ENCODE results near the gene TRIM54.

TRIM54 gene

DNA sequence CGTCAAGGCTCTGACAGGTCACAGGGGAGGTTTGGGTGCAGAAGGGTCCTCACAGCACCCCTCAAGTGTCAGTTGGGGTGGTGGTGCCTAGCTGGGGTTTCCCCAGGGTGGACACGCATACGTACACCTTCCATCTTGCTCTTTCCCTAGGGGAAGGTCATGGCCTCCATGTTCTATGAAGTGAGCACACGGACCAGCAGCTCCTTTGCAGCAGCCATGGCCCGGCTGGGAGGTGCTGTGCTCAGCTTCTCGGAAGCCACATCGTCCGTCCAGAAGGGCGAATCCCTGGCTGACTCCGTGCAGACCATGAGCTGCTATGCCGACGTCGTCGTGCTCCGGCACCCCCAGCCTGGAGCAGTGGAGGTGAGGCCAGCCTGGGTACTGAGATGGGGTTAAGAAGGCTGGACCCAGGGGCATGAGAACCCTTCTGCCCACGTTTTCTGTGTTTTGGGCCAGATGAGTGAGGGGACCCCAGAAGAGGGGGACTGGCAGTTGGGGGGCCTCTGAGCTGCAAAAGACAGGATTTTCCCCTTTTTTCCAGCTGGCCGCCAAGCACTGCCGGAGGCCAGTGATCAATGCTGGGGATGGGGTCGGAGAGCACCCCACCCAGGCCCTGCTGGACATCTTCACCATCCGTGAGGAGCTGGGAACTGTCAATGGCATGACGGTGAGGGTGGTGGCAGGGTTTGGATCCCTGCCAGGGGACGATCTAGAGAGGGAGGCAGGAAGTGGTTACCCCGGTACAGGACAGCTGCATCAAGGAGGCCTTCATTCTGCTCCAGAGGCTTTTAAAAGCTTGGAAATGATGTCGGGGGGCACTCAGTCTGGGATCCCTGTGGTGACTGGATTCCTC is 40.2 kb upstream of the TRIM54 start:
- no peak for DNase-seq (ENCODE audit: low read depth)
- no peak overlapping the region for H3K4me3 ChIP-seq (ENCODE audit: low read length)
- TF ChIP-seq, protein P1, sequence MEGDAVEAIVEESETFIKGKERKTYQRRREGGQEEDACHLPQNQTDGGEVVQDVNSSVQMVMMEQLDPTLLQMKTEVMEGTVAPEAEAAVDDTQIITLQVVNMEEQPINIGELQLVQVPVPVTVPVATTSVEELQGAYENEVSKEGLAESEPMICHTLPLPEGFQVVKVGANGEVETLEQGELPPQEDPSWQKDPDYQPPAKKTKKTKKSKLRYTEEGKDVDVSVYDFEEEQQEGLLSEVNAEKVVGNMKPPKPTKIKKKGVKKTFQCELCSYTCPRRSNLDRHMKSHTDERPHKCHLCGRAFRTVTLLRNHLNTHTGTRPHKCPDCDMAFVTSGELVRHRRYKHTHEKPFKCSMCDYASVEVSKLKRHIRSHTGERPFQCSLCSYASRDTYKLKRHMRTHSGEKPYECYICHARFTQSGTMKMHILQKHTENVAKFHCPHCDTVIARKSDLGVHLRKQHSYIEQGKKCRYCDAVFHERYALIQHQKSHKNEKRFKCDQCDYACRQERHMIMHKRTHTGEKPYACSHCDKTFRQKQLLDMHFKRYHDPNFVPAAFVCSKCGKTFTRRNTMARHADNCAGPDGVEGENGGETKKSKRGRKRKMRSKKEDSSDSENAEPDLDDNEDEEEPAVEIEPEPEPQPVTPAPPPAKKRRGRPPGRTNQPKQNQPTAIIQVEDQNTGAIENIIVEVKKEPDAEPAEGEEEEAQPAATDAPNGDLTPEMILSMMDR (conservative IDR thresholded peaks at IDR 0.05; ENCODE audit: low read depth, low read length): no peak

DNA sequence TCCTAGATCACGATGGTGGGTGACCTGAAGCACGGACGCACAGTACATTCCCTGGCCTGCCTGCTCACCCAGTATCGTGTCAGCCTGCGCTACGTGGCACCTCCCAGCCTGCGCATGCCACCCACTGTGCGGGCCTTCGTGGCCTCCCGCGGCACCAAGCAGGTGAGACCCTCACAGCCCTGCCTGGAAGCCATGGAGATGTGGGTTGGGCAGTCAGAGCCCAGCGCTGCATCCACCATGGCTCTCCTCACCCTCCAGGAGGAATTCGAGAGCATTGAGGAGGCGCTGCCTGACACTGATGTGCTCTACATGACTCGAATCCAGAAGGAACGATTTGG is 39.6 kb upstream of the TRIM54 start:
- H3K4me3 ChIP-seq (ENCODE audit: low read length): no peak overlapping the region
- TF ChIP-seq, protein P1 (conservative IDR thresholded peaks at IDR 0.05; ENCODE audit: low read depth, low read length): no peak
- no peak for DNase-seq (ENCODE audit: low read depth)

DNA sequence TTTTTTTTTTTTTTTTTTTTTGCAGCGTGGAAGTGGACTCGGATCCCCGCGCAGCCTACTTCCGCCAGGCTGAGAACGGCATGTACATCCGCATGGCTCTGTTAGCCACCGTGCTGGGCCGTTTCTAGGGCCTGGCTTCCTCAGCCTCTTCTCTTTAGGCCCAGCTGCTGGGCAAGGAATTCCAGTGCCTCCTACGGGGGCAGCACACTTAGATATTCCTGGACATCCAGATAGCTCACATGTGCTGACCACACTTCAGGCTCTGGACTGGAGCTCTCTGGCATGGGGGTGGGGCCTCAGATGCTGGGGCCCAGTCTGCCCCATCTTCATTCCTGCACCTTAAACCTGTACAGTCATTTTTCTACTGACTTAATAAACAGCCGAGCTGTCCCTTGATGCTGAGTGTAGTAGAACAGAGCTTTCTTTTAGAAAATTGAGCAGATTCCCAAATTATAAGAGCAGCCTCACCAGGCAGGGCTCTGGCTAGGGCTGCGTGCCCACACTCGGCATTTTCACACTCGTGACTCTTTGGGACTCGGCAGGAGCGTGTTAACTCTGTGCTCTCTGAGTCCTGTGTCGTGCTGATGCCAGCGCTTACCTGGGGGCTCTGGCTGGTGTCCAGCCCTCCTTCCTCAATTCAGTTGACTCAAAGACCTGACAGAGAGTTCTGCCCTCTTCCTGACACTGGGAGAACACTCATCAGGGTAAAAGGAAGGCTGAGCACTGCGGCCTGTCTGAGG is 38.7 kb upstream of the TRIM54 start:
- H3K4me3 ChIP-seq (ENCODE audit: low read length): no peak overlapping the region
- TF ChIP-seq, protein P1 (conservative IDR thresholded peaks at IDR 0.05; ENCODE audit: low read depth, low read length): no peak
- DNase-seq (ENCODE audit: low read depth): no peak

DNA sequence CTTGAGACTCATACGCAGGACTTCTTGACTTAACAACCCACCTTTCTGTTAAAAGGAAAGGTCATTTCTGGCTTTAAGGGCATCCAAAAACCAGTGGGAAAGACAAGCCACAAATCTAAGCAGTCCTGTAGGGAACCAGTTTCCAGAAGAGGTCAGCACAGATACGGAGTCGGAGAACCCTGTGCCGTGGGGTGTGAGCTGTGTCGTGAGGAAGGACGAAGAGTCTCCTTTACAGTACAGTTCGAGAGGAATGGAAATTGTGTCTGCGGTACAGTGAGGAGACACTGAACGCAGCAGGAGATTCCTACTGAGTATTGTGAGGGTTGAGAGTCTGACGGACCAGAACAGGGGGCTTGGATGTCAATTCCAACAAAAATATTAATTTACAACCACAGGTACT is 37.1 kb upstream of the TRIM54 start:
- DNase-seq (ENCODE audit: low read depth): no peak
- TF ChIP-seq, protein P1 (conservative IDR thresholded peaks at IDR 0.05; ENCODE audit: low read depth, low read length): no peak
- no peak overlapping the region for H3K4me3 ChIP-seq (ENCODE audit: low read length)

DNA sequence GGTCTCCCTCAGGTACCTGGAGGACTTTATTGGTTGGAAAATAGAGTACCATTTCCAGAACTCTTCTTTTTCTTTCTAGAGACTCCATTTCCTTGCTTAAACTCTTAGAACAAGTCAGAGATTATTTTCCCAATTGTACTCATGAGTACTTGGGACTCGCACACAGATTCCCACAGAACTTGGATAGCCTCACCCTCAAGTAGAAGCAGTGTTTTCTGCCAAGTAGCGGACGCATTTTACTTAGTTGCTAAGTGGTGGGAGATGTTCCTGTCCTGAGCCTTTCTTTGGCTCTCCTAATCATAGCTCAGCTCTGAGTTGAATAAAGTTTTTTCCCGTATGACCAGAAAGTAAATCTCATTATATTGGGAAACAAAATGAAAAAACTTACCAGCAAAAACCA is 36.6 kb upstream of the TRIM54 start:
- TF ChIP-seq, protein P1 (conservative IDR thresholded peaks at IDR 0.05; ENCODE audit: low read depth, low read length): no peak
- DNase-seq (ENCODE audit: low read depth): no peak
- H3K4me3 ChIP-seq (ENCODE audit: low read length): no peak overlapping the region

DNA sequence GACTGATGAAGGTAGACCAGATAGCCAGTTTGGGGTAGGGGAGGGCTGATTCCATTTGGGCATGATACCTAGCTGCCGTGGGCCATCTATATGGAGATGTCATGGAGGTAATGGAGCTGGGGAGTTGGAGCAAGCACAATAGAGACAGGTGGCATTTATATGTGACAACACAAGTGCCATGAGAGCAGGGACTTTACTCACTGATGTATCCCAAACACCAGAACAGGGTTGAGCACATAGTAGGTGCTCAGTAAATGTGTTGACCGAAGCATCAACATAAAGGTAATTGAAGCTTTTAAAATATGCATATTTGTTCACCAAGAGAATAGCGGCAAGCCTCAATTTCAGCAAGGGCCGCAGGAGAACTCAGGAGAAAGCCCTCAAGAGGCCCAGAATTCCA is 34.3 kb upstream of the TRIM54 start:
- TF ChIP-seq, protein P1 (conservative IDR thresholded peaks at IDR 0.05; ENCODE audit: low read depth, low read length): no peak
- no peak for DNase-seq (ENCODE audit: low read depth)
- H3K4me3 ChIP-seq (ENCODE audit: low read length): no peak overlapping the region
